HG02981 (cell line): Measurements from ENCODE around the gene IPP.
A peak's percentile ranks its signal among the peaks of the same experiment; 100 is the strongest.
"Not testable (repeated sequence)": the region's sequence is repeated elsewhere in the genome, so short reads cannot be mapped to it uniquely, and the experiment has no call there.

ENCODE experiments used
- ATAC-seq: cut with Tn5 transposase; IDR thresholded peaks from one replicate; pipeline ENCODE4 v1.9.1; 2021; ENCODE audit warnings: mild to moderate bottlenecking, moderate library complexity; ENCODE audit not compliant: unreplicated experiment

Gene IPP

DNA sequence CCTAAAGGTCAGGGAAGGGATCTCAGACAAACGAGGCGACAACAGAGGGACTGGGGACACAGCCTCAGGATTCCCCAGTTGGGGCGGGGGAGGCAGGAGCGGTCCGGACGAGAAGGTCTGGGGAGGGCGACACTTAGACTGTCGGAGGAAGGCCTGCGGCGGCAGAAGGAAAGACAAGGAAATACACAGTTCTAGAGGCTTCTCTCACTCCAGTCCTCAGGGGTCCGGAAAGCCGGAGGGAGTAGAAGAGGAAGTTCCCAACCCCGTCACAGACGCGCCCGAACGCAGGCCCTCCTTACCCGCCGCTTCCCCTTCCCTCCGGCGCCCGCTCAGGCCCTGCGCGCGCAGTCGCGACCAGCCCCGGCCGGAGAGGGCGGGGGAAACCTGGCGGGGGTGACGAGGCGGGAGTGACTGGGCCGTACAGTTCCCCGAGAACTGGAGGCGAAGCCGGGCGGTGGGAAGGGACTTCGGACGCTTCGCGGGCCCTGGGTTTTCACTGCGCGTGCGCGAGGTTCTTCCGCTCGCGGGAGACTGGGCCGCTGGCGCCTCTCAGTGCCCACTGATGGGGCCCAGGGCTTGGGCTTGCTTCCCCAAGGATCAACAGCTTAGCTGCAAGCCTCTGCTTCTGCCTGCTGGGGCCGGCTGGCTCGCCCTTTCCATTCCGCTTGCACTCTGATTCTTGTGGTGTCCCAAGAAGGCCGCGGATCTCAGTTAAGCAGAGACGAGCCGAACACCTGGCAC lies at the start of gene IPP:
Gene IPP (minus strand): TSS at position 356 of the 741 bp plus-strand sequence. CDS start 4,242 bp downstream, outside the sequence.
- peak; percentile 91 for ATAC-seq

DNA sequence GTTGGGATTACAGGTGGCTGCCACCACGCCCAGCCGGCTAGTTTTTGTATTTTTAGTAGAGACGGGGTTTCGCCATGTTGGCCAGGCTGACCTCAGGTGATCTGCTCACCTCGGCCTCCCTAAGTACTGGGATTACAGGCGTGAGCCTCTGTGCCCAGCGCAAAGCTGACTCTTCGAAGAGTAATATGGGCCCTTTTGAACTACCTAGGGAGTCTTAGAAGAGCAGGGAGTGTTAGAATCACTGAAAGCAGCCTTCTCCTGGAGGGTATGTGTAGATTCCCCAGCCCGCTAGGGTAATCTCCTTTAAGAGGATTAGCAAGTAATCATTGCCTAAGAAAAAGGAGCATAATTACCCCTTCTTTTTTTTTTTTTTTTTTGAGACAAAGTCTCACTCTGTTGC lies 46.5 kb upstream of the IPP start:
- no peak for ATAC-seq

GRCh38 chr1:45796381-45796780 lies 45.9 kb upstream of the IPP start:
- ATAC-seq: no peak

DNA sequence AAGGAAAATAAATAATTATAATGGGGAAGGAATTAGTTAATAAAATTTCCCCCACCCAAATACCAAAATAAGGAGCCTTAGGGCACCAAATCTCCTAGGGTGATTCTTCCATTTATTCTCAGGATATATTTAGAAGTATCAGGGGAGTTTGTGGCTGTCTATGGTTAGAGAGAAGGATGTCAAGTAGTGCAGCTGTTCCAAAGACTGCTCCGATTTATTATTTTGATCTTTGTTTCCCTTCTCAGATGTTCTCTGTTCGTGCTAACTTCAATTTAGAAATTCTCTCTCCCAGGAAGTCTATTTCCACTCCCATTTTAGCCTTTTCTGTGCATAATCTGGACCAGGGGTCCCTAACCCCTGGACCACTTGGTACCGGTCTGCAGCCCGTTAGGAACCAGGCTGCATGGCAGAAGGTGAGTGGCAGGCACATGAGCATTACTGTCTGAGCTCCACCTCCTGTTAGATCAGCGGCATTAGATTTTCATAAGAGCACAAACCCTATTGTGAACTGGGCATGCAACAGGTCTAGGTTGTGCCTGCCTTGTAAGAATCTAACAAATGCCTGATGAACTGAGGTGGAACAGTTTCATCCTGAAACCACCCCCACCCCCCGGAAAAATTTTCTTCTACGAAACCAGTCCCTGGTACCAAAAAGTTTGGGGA lies 43.6 kb upstream of the IPP start:
- no peak for ATAC-seq

DNA sequence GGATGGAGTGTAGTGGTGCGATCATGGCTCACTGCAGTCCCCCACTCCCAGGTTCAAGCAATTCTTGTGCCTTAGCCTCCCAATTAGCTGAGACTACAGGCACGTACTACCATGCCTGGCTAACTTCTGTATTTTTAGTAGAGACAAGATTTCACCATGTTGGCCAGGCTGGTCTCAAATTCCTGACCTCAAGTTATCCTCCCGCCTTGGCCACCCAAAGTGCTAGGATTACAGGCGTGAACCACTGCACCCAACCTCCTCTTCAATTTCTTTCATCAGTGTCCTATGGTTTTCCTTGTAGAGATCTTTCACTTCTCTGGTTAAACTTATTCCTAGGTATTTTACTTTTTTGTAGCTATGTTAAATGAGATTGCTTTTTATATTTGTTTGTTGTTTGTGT lies 42.3 kb upstream of the IPP start:
- no peak for ATAC-seq

DNA sequence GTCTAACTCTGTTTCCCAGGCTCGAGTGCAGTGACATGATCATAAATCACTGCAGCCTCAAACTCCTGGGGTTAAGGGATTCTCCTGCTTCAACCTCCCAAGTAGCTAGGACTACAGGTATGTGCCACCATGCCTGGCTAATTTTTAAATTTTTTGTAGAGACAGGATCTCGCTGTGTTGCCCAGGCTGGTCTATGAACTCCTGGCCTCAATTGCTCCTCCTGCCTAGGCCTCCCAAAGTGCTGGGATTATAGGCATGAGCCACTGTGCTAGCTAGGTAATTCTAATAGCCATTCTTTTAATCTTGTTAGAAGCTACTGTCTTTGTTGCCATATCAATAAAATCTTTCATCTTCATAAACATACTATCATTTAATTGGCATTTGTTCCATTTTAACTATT lies 39.1 kb upstream of the IPP start:
- ATAC-seq: no peak

GRCh38 chr1:45787905-45788304 lies 37.5 kb upstream of the IPP start:
- no peak for ATAC-seq

DNA sequence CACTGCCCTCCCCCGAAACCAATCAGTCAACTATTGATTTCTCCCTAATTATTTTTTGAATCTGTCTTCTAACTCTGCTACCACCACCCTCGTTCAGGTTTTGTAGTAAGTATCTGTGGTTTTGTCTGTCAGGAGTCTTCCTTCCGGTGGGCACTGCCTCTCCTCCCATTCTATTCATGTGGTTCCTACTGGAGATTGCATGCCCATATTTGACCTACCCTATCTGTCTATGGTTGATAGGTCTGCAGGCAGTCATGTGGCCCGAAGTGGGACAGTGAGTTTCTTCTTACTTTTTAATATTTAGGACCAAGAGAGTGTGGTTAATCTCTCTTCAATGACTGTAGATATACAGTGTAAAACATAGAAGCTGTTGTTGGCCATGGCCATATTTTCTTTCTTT lies 35.1 kb upstream of the IPP start:
- no peak for ATAC-seq

- no peak for ATAC-seq
Measured at GRCh38 chr1:45775794-45776193, 25.3 kb upstream of the IPP start.

GRCh38 chr1:45772971-45773370 lies 22.5 kb upstream of the IPP start:
- ATAC-seq: no peak

DNA sequence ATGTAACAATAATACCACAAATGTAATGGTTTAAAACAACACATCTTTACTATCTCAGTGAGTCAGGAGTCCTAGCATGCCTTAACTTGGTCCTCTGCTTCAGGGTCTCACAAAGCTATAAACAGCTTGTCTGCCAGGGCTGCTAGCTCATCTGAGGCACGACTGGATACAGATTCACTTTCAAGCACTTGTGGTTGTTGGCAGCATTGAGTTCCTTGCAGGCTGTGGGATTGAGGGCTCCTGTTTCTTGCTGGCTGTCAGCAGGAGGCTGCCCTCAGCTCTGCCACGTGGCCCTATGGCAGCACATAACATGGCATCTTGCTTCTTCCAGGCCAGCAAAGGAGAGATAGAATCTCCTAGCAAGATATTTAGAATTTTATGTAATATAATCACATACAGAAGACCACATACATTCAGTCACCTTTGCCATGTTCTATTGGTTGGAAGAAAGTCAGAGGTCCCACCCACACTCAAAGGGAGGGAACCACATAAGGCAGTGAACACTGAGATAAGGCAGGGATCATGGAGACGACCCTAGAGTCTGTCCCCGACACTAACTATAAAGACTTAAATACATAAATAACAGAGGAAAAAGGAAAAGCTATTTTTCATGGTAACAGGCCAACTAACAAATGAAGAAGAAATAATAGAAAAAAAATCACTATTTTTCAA lies 18.9 kb upstream of the IPP start:
- ATAC-seq: no peak

- no peak for ATAC-seq
Measured at GRCh38 chr1:45767035-45767434, 16.6 kb upstream of the IPP start.

DNA sequence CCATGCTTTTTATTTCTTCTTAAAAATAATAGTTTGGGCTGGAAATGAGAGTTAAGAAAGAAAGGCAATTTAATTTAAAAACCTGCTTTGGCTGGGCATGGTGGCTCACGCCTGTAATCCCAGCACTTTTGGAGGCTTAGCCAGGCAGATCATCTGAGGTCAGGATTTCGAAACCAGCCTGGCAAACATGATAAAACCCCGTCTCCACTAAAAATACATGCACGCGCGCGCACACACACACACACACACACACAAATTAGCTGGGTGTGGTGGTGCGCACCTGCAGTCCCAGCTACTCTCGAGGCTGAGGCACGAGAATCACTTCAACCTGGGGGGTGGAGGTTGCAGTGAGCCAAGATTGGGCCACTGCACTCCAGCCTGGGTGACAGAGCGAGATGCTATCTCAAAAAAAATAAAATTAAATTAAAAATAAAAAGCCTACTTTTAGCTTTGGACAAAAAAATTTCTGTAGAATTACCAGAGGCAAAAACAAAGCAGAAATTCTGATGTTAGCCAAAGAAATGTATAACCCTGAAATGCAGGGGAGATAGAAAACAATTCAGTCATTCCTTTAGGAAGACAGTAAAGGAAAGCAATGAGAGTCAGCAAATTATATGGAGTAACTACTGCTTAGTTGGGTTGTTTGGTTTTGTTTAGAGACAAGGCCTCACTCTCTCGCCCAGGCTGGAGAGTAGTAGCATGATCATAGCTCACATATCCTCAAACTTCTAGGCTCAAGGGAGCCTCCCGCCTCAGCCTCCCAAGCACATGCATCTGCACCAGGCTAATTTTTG lies 15.7 kb upstream of the IPP start:
- no peak for ATAC-seq

DNA sequence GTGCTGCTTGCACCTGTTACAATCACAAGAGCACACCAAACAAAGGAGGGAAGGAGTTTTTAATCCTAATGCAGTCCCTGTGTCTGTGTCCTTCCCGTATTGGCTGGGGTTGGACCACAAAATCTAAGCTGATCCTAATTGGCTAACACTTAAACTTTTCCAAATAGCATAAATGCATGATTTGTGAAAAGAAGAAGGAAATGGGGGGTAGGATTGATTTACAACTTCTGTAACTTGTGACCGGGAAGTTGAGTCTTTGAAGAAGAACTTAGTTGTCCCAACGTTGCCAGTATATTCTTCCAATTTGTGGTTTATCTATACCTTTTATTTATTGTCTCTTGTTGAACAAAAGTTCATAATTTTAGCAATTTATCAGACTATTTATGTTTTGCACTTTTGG lies 11.8 kb upstream of the IPP start:
- ATAC-seq: no peak

- no peak for ATAC-seq
Measured at GRCh38 chr1:45755697-45756096, 5.2 kb upstream of the IPP start.

- no peak for ATAC-seq
Measured at GRCh38 chr1:45753248-45754037, 3.0 kb upstream of the IPP start.

DNA sequence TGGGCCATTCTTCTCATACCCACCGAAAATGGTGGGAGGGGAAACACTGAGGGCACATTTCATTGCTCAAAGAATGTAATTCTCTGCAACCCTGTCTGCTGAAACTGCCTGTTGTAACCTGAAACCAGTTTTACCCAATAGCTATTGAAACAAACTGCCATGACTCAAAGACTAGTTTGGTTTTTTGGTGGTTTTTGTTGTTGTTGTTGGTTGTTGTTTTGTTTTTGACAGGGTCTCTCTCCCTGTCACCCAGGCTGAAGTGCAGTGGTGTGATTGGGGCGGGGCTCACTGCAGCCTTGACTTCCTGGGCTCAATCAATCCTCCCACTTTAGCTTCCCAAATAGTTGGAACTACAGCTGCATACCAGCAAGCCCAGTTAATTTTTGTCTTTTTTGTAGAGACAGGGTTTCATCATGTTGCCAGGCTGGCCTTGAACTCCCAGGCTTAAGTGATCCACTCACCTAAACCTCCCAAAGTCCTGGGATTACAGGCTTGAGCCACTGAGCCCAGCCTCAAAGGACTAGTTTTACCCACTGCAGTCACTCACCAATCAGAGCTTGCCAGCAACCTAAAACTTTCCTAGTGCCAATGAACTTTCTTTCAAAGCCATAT lies 2.1 kb upstream of the IPP start:
- ATAC-seq: no peak

GRCh38 chr1:45752014-45752413 lies 1.6 kb upstream of the IPP start:
- no peak for ATAC-seq

- not testable (repeated sequence) for ATAC-seq
Measured at GRCh38 chr1:45751039-45751838, 786 bp upstream of the IPP start.
